GM18526 (cell line): ENCODE data around the gene GRIA3.

ENCODE experiments used
- POLR2A ChIP-seq: IDR thresholded peaks from 3 replicates; pipeline ENCODE4 v1.6.1; 2011; ENCODE audit not compliant: insufficient read length; ENCODE audit errors: extremely low read depth

GRIA3 gene

DNA sequence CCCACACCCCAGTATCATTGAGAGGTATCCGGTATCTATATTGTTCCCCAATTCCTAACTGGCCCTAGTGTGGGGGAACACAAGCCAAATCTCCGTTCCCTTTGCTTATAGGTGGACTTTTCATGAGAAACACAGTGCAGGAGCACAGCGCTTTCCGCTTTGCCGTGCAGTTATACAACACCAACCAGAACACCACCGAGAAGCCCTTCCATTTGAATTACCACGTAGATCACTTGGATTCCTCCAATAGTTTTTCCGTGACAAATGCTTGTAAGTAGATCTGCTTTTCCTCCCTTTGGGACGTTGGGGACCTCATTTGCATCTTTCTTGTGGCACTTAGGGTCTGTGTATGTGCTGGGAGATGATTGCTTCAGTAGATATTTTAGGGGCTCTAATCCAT is 1.6 kb downstream of the GRIA3 start:
- no peak for TF ChIP-seq POLR2A

DNA sequence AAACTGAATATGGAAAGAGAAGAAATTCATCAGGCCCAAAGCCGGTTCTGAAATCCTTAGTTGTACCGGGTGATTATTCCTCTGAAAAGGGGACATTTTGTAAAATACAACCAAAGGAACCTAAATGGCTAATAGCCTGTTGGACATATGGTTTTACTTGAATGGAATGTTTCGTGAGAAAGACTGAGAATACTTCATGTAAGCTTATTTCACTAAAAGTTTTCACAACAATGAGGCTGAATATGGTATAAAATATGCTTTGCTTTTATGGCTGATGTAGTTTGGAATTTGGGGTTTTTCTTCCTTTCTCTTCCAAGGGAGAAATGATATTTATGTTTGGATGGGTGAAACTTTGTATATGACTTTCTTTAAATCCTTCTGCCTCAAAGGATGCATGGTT is 2.7 kb downstream of the GRIA3 start:
- TF ChIP-seq POLR2A, result no peak

DNA sequence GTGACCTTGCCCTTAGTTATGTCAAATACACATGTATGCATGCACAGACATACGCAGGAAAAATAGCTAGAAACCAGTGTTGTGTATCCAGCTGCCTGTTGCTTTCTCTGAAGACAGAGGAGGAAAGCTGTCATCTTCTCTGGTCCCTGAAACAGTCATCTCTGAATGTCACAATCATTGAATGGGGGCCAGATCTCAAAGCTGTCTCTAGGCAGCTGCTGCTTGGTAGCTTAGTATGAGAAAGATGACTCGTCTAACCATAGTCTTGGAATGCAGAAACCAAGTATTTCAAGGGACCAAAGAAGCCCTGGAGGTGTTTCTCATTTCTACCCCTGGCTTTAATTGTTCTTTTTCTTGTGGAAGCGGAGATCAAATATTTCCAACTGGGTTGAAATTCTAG is 4.0 kb downstream of the GRIA3 start:
- no peak for TF ChIP-seq POLR2A

DNA sequence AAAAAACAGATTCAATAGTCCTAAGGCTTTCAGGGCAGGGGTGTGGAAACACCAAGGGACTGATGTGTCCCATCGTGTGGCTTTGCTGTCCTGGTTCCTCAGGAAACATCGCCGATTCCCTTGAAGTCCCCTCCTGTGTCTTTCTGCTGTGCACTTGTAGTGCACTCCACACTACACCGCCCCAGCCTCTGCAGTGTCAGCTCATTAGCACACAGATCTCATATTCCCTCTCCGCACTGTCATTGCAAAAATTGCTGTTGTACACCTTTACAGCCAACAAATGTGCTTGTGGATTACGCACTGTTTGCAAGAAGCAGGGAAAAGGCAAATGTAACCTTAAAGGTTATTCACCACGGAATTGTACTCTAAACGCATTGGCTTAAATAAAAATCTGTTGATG is 5.3 kb downstream of the GRIA3 start:
- TF ChIP-seq POLR2A, result no peak

DNA sequence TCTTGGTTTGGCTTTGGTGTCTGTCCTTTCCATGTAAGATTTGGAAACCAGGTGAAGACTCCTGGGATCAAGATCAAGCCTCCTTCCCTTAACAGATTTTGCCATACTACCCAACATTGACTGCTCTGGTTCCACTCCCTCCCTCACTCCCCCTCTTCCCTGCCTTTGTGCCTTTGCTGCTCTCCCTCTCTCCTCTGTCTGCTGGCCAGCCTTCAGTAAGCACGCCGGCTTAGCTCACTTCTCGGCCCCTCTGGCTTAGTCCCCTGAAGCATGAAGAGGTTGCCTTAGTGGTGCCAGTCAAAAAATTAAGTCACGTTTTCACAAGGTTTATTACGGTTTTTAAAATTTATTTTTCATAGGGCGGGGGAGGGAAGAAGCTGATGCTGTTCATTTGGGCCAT is 6.0 kb downstream of the GRIA3 start:
- no peak for TF ChIP-seq POLR2A

DNA sequence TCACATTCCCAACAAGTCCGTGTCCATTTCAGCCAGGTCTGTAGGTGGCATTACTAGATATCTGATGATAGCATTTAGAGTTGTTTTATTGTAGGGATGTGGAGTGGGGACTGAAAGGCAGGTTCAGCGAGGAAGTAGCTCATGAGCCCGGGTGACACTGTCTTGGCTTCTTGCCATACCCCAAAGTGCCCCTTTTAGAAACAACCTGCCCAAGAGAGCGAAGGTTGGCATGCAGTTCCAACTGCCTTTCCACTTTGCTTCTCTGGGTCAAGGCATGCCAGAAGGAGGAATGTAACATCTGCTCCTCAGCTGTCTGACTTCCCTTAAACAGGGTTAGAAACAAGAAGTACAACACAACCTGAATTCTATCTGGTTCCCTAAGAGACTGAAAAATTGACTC is 9.0 kb downstream of the GRIA3 start:
- no peak for TF ChIP-seq POLR2A

DNA sequence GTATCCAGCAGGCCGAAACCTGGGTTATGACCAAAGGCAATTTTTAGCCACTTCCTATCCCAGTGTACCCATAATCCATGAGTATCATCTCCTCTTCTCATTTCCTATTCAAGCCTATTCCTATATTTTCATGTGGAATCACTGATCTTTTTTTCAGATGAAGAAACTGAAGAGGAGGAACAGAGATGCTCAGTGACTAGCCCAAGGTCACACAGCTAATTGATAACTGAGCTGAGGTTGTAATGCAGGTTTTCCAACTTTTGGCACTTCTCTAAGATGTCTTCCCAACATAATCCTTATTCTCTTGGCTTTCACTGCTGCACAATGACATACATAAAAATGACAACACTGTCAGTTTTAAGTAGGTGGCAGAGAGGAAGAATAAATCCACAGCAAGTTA is 15.3 kb downstream of the GRIA3 start:
- no peak for TF ChIP-seq POLR2A

DNA sequence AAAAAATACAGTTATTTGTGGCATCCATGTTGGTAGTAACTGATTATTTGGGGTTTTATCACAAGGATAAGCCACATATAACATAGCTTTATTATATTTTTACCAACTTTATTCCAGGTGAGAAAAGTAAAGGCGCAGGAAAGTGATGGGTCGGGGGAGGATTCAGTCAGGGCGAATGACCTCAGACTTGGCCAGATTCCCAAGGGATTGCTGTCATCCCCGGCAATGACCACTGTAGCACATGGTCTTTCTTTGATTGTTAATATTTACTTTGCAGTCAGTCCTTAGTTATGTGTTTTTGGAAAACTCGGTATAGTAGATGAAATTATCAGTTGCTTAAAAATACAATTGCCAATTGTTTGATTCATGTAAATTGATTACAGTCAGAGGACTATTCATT is 17.6 kb downstream of the GRIA3 start:
- TF ChIP-seq POLR2A, result no peak

DNA sequence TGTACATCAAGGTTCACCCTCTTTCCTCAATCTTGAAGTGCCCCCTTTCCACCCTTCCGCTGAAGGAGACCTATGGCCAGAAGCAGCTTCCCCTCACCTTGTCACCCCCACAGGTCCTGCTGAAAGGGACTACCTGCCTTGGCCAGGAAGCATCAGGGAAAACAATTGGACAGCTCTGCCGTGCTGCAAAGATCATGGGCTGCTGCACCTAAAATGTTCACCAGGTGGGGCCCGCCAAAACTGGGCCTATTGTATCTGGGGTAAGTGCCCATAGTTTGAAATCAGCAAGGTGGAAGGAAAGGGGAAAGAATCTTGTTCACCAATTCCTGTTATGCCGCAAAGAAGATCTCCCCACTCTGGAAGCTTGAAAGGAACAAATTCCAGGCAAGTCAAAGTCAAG is 18.4 kb downstream of the GRIA3 start:
- no peak for TF ChIP-seq POLR2A

DNA sequence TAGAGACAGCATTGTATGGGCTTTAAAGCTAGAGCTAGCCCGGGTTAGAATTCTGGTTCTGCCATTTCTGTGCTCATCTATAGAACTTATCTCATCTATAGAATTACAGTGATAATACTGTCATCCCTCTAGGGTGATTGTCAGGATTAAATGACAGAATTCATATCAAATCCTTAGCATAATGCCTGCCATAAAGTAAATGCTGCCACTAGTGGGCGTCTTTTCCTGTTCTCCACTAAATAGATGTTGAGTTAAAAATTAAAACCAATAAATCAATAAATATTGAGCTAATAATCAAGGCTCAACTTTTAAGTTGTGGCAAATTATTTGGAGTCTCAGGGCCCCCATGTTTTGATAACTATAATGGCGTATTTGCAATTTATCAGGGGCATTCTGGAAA is 19.7 kb downstream of the GRIA3 start:
- no peak for TF ChIP-seq POLR2A

DNA sequence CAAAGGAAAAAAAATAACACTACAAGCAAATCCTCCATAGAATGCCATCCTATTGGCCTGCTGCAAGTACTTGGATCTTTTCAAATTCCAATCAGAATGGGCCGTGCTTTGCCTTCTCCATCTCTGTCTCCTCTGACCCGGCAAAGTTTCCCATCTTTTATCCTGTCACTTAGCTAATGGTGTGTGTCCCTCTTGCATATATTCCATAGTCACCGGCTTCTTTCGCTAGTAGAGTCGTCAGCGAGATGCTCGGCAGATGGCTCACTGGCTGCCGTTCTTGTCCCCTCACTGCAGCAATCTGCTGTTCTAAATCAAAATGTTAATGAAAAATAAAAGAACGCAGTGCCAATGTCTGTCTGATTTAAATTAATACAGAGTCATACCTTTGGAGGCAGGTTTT is 22.1 kb downstream of the GRIA3 start:
- TF ChIP-seq POLR2A, result no peak

DNA sequence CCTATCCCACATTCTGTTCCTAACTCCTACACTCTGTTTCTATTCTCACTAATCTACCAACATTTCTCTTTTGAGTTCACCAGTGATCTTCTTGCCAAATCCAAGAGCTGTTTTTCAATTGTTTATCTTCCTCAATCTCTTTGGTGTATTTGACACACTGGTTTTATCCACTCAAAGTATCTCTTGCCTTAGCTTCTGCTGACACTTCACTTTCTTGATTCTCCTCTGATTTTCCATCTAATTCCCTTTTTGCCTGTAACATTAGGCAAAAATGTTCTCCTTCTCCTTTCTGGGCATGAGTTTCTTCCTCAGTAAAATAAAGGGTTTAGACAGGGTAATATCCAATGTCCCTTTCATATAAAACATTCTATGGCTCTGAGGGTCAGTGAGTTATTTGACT is 26.2 kb downstream of the GRIA3 start:
- no peak for TF ChIP-seq POLR2A

DNA sequence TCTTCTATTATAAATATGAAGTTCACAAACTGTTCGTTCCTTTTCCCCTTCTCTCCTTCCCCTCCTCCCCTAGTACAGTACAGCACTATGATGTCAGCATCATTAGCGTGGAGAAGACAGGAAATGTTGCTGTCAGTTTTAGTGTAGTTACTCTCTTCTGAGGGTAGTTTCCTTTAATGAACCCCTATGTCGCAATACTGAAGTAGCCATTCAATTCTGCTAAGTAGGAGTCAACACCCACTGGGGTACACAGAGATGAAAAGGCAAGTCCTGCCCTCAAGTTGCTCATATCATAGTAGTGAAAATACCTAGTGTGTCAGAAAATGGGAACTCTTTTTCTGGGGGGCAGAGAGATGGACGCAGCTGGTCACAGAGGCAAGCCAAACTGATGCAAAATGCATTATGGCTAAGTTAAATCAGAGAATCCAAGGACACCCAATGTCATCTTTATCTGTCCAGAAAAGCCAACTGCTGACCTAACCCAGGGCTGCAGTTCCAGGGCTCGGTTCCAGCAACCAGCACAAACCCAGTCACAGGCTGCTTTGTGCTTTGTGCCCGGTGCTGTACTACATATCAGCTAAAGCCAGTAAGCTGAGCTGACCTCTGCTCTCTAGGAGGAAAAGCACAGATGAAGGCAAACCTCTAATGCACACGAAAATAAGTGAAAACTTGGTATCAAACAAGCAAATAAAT is 31.5 kb downstream of the GRIA3 start:
- no peak for TF ChIP-seq POLR2A

DNA sequence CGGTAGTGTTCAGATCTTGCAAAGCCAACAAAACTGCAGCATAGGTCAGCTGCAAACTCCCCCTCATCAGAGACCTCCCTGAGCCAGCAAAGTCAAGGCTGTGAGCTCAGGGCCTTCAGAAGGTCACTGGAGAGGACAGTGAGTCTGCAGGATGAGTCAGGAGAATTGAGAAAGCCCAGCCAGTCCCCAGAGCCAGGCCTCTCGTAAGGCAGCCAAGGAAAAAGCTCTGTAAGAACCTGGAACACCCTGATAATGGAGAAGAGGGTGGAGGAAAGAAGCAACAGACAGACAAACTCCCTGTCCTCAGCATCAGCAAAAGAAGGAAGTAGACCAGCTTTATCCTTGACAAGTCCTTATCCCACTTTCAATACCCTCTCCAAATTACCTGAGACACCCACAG is 33.0 kb downstream of the GRIA3 start:
- no peak for TF ChIP-seq POLR2A

DNA sequence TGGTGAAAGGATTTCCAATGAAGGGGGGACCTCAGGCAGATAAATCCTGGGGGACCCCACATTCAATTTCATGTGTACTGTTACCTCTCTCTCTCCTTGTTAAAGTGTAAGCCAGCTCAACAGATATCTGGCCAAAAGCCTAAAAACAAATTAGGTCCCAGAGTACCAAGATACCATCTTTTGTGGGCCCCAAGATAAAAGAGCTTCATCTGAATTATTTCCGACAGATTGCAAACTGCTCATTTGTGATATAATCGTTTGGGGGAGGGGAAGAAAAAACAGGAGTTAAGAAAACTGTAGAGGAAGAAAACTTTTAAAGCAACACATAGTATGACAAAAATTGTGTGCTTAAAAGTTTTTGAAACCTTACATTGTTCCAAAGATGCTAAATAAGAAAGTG is 33.6 kb downstream of the GRIA3 start:
- TF ChIP-seq POLR2A, result no peak

DNA sequence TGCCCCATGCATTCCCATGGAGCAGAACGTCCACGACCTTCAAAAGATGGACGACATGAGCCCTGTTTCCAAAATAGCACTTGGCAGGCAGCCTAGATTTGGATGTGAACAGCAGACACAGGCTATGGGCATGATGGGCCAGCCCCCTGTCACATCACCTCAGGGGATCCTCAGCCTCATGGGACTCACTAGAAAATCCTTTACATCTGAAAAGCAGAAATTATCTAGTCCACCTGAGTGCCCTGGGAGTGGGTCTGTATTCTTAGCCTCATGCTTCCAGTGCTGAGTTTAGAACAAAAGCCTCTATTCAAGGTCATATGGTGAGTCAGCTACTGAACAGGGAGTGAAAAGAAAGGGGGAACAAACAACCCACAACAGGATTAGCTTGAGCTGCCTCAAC is 35.8 kb downstream of the GRIA3 start:
- TF ChIP-seq POLR2A, result no peak

DNA sequence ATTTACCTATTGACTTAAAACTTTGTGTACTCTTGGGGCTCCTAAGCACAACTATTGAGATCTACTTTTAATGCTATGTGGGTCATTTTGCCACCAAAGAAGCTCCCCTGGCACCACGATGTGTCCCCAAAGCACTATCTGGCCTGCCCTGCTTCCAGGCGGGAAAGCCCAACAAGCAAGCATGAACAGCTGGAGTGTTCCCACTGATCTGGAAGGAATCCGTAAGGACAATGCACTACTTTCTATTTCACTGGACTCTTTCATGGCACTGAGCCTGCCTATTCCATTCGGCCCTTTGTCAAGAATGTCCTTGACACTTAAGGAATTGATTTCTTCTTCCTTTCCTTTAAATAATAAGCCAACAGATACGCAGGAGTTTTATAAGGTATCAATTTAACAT is 38.8 kb downstream of the GRIA3 start:
- no peak for TF ChIP-seq POLR2A

DNA sequence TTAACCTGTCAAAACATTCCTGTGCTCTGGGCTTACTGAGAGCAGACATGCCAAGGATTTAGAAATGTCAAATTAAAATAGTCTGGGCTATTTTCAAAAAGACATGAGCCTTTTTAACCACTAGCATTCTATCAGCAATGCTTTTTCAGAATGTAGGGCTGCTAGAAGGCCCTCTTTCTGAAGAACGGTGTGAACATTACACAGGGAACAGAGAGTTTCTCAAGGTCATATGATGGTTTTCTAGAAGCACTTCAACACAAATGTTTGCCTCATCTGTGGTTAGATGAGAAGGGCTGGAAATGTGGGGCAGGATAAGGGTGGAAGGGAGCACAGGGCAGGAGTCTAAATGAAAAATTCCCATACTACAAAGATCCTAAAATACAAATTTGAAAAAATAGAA is 39.3 kb downstream of the GRIA3 start:
- TF ChIP-seq POLR2A, result no peak
